22Rv1 (cell line): ENCODE data around the gene GAREM1.

ENCODE experiments used
- CTCF ChIP-seq: fragments of 450-650 bp; IDR thresholded peaks from 2 replicates; pipeline ENCODE4 v1.5.1; 2017; ENCODE audit warnings: mild to moderate bottlenecking
- ZFX ChIP-seq: fragments of 450-650 bp; IDR thresholded peaks from 2 replicates; pipeline ENCODE4 v1.6.1; 2017; ENCODE audit warnings: antibody characterized with exemption, borderline replicate concordance

DNA sequence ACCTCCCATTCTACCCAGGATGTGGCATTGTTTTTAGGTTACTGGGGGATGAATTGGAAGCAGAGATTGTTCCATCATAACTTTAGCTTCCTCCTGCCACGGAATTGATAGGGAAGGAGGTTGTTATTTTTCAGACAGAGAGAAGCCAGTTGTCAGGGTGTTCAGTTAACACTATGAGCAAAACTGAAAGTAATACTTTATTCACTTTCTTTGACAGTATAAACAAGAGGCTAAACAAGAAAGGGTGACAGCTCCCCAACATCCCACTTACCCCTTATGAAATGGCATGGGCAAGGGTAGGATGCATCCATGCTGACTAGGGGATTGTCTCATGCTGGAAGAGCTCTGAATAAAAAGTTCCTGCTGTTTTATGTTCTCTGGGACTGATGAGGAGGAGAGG lies 36.4 kb upstream of the GAREM1 start:
- TF ChIP-seq CTCF (no peak), ZFX (no peak)
